Neutrophil (primary cell): ENCODE data around the gene RTN4RL1.

ENCODE experiments used
- H3K27ac ChIP-seq: fragments of 200-600 bp; sonication (generic); 2 replicates; pipeline ENCODE4 v1.5.1; 2016; ENCODE audit warnings: mild to moderate bottlenecking, moderate library complexity
- H3K27me3 ChIP-seq: fragments of 200-600 bp; sonication (generic); 2 replicates; pipeline ENCODE4 v1.6.0; 2016; ENCODE audit warnings: mild to moderate bottlenecking
- H3K36me3 ChIP-seq: fragments of 200-600 bp; sonication (generic); 2 replicates; pipeline ENCODE4 v1.5.1; 2017
- H3K4me1 ChIP-seq, 2 experiments: fragments of 200-600 bp in 1 of 2; sonication (generic) in 1 of 2; 1 replicate in 1 of 2; 2 replicates in 1 of 2; pipeline versions ENCODE4 v1.5.1 to v1.6.1; 2013 to 2016; ENCODE audit warnings: low read depth in 1 of 2, low read length in 1 of 2, mild to moderate bottlenecking in 1 of 2, moderate library complexity in 1 of 2; ENCODE audit not compliant: control insufficient read depth in 1 of 2, insufficient read depth in 1 of 2
- H3K4me3 ChIP-seq, 2 experiments: fragments of 200-600 bp in 1 of 2; sonication (generic) in 1 of 2; 1 replicate in 1 of 2; 2 replicates in 1 of 2; pipeline ENCODE4 v1.5.1; 2013 to 2016; ENCODE audit warnings: low read depth in 1 of 2, low read length in 1 of 2, mild to moderate bottlenecking in 1 of 2, moderate library complexity in 1 of 2
- H3K9me3 ChIP-seq: fragments of 200-600 bp; sonication (generic); 2 replicates; pipeline ENCODE4 v1.5.1; 2016
- TF ChIP-seq, protein P1 (sequence below): fragments of 200-600 bp; sonication (generic); IDR thresholded peaks from 2 replicates; pipeline ENCODE4 v1.5.1; 2016; ENCODE audit warnings: antibody characterized with exemption

Gene RTN4RL1

DNA sequence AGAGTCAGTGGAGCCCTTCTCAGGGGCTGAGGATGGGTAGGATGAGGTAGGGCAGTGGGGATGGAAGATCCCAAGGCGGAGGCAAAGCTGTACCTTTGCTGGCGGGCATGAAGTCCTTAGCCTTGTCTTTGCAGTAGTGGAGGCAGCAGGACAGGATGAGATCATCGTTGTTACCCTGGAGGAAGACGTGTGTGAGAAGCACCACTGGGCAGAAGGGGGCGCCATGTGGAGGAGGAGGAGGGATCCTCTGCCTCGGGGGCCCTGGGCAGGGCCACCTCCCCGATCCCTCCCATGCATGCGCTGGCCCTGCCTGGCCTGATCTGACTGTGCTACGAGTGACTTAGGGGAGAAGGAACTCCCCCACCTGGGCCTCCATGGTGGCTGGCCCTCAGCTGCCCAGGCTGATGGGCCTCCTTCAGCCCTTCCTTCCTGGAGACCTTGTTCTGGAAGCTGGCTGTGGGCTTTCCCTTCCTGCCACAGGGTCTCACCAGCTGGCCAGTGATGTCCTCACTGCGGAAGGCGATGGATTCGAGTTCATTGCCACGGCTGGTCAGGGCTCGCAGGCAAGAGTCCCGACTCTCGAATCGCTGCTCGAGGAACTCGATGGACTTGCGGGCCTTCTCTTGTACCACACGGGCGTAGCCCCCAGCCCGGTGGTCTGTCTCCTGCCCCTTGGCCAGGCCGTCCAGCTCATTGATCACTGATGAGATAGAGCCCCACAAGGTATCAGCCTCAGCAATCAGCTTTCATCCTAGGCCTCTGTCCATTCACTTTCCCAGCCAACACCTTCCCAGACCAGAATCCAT, 40.0 kb upstream of the RTN4RL1 start:
- TF ChIP-seq, protein P1, sequence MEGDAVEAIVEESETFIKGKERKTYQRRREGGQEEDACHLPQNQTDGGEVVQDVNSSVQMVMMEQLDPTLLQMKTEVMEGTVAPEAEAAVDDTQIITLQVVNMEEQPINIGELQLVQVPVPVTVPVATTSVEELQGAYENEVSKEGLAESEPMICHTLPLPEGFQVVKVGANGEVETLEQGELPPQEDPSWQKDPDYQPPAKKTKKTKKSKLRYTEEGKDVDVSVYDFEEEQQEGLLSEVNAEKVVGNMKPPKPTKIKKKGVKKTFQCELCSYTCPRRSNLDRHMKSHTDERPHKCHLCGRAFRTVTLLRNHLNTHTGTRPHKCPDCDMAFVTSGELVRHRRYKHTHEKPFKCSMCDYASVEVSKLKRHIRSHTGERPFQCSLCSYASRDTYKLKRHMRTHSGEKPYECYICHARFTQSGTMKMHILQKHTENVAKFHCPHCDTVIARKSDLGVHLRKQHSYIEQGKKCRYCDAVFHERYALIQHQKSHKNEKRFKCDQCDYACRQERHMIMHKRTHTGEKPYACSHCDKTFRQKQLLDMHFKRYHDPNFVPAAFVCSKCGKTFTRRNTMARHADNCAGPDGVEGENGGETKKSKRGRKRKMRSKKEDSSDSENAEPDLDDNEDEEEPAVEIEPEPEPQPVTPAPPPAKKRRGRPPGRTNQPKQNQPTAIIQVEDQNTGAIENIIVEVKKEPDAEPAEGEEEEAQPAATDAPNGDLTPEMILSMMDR: no peak
- no peaks in the 10 kb centered on the region for H3K9me3 ChIP-seq
- no peak overlapping the region for H3K27ac ChIP-seq
- peaks cover 65% of the 10 kb centered on the region for H3K36me3 ChIP-seq
- no peak overlapping the region for H3K4me3 ChIP-seq
- peaks cover 11% of the 10 kb centered on the region in 2 experiments for H3K4me1 ChIP-seq
- no peaks in the 10 kb centered on the region for H3K27me3 ChIP-seq

DNA sequence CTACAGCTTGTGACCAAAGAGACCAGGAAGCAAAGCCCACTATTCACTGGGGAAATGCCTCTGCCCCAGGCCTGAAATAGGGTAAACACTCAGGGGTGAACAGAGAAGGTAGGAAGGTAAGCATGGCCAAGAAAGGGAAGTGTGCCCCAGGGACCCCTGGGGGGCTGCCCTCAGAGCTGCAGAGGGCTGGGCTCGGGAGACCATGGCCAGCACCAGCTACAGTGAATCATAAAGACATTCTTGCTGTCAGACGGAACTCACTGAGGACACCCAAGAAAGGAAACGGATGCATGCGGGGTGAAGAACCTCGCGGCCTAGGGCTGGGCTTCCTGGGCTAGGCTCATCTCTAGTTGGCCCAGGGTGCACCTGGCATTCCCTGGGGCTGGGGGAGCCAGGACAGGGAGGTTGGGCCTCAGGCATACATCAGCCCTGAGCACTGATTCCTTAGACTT, 39.4 kb upstream of the RTN4RL1 start:
- TF ChIP-seq, protein P1: no peak
- Histone ChIP-seq H3K27me3 (no peaks in the 10 kb centered on the region), H3K36me3 (peaks cover 65% of the 10 kb centered on the region), H3K27ac (no peak overlapping the region), H3K4me3 (no peak overlapping the region), H3K4me1 (peaks cover 17 to 18% of the 10 kb centered on the region in 2 experiments), H3K9me3 (no peaks in the 10 kb centered on the region)

DNA sequence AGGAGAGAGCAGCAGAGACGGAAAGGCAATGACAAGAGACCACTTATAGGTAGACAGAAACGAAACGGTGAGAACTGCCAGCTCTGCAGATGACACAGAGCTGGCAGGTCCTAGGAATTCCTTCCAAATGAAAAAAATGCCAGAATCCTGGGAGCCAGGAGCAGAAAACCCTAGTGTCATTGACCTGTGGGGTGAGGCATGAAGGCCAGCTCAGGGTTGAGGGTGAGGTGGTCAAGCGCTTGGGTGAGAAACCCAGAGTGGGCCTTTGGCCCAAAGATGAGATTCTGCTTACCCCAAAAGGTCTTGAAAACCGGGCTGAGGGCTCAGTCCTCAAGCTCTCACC, 39.0 kb upstream of the RTN4RL1 start:
- Histone ChIP-seq H3K9me3 (no peaks in the 10 kb centered on the region), H3K27me3 (no peaks in the 10 kb centered on the region), H3K4me1 (peaks cover 21 to 22% of the 10 kb centered on the region in 2 experiments), H3K36me3 (peaks cover 65% of the 10 kb centered on the region), H3K4me3 (no peak overlapping the region), H3K27ac (no peak overlapping the region)
- TF ChIP-seq, protein P1: no peak

DNA sequence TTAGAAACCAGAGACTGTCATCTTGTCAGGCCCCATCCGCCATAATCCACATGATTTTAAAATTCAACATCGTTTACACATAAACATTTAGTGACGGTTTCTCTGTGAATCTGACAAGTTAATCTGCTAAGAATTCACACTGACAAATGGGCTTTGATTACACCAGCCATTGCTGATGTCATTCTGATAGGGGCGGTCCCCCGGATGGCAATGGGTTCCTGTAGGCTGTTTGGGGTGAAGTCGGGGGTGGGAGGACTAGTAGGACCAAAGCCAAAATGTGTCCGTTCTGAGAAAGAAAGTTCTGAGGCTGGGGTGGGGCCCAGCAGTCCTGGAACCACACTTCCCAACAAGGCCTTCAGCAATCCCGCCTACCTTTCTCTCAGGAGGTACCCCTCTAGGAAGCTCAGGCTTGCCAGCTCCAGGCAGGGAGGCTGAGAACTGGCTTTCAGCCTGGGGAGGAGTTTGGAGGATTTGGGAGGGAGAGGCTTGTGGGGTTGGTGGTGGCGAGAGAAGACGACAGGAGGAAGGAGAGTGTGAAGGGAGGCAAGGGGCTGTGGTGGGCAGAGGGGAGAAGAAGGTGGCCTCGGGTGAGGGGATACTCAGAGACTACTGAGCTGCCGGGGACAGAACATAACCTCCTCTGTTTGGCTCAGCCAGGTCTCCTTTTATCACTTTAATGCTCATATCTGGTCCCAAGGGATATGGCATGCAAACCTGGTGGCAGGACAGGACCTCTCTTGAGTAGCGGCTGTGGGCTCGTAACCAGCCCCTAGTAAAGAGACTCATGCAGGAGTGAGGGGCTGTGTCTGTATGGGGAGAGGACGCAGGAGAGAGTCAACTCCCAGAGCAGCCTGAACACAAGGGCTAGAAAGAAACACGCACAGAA, 38.4 kb upstream of the RTN4RL1 start:
- TF ChIP-seq, protein P1: no peak
- Histone ChIP-seq H3K4me3 (no peak overlapping the region), H3K9me3 (no peaks in the 10 kb centered on the region), H3K4me1 (peaks cover 21 to 27% of the 10 kb centered on the region in 2 experiments), H3K27me3 (peaks cover 2% of the 10 kb centered on the region), H3K27ac (no peak overlapping the region), H3K36me3 (peaks cover 61% of the 10 kb centered on the region)

DNA sequence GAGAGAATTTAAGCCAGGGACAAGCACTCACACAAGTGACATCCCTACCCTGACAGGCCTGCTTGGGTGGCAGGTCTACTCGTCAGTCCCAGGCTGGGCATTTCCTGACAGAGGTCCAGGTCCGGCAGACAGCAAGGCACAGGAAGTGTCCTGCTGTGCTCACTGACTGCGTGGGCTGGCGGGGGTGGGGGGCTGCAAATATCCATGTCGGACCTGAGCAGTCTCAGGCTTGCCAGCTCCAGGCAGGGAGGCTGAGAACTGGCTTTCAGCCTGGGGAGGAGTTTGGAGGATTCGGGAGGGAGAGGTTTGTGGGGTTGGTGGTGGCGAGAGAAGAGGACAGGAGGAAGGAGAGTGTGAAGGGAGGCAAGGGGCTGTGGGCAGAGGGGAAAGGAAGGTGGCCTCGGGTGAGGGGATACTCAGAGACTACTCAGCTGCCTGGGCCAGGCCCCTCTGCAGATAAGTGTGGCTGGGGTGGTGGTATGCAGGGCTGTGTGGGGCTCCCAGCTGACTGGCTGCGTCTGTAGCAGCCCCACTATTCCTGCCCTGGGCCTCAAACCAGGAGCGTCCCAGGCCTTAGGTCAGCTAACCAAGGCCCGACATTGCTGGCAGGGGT, 37.5 kb upstream of the RTN4RL1 start:
- Histone ChIP-seq H3K4me3 (no peak overlapping the region), H3K9me3 (no peaks in the 10 kb centered on the region), H3K27me3 (peaks cover 10% of the 10 kb centered on the region), H3K4me1 (peaks cover 28 to 35% of the 10 kb centered on the region in 2 experiments), H3K36me3 (peaks cover 54% of the 10 kb centered on the region), H3K27ac (no peak overlapping the region)
- TF ChIP-seq, protein P1: no peak
